Measurements from ENCODE around the gene TMEM72. TPM values are rescaled to one million over a fixed set of nuclear protein-coding genes. Genes with fewer than 3 reads are reported as not detected.
A peak's percentile ranks its signal among the peaks of the same experiment; 100 is the strongest.

The TMEM72 gene
- total RNA-seq, 1 experiment from 2014 or later: not detected

DNA sequence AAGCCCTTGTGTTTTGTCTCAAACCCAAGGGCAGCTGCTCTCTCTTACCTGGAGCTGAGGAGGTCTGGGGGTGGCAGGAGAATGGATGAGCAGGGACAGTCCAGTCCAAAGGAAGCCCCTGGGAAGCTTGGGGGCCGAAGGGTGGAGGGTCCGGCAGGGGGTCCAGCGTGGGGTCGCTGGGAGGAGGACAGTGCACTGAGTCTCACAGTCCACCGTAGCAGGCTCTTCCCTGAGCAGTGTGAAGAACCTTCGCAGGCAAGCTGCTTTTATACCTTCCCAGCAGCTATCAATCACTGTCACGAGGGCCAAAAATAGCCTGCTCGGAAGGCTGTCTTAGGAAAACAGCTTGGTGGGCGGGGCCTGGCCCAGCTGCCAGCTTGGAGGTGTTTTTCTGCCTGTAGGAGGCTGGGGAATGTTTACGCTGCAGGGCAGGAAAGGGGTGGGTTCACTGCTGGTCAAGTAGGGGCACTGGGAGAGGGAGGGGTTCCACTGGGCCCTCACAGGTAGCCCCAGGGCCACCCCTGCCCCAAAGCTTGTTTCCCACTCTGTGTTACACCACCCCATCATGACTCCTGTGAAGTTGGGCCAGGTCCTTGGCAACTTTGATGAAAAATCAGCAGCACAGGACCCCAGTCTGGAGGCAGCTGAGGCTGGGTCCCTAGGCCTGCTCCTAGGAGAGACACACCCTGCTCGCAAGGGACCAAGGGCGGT lies 67.6 kb downstream of the TMEM72 start, which contains the start of gene DEPP1:
Gene DEPP1, minus strand, starts transcription at position 240 of the 711 bp plus-strand sequence. CDS start 779 bp downstream, outside the sequence.
- DNase-seq (ENCODE audit: low read depth): peak; percentile 85

DNA sequence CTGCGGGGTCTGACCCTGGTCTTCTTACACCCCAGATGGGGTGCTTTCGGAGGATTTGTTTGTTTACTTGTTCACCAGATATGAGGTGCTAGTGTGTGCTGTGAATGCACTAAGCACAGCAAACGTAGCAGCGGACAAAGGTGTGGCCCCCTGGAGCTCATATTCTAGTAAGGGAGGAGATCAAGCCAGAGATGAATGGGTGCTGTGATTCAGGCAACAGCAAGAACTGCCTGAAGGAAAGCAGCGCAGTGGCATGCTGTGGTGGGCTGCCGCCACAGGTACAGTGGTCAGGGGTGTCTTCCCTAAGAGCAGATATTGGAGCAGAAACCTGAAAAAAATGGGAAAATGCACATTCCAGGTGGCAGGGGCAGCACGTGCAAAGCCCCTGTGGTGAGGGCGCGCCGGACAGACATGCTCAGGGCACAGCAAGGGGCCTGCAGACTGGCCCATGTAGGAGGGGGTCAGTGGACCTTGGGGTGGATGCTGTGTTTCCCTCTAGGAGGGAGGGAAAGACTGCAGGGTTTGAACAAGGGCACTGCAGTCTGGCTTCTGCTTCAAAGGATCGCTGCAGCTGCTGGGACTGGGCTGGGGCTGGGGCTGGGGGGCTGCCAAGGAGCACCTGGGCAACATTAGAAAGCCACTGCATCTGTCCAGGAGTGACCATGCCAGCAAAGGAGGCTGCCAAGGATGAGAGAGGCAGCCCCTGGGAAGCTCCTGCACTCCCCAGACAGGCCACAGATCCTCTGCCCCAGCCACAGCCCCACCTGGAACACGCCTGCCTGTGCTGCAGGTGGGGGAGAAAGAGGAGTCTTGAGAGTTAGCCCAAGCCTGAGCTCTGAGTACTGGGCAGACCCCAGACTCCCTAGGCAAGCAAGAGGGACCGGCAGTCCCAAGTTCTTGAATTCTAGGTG lies 68.4 kb downstream of the TMEM72 start:
- DNase-seq (ENCODE audit: low read depth): no peak

DNA sequence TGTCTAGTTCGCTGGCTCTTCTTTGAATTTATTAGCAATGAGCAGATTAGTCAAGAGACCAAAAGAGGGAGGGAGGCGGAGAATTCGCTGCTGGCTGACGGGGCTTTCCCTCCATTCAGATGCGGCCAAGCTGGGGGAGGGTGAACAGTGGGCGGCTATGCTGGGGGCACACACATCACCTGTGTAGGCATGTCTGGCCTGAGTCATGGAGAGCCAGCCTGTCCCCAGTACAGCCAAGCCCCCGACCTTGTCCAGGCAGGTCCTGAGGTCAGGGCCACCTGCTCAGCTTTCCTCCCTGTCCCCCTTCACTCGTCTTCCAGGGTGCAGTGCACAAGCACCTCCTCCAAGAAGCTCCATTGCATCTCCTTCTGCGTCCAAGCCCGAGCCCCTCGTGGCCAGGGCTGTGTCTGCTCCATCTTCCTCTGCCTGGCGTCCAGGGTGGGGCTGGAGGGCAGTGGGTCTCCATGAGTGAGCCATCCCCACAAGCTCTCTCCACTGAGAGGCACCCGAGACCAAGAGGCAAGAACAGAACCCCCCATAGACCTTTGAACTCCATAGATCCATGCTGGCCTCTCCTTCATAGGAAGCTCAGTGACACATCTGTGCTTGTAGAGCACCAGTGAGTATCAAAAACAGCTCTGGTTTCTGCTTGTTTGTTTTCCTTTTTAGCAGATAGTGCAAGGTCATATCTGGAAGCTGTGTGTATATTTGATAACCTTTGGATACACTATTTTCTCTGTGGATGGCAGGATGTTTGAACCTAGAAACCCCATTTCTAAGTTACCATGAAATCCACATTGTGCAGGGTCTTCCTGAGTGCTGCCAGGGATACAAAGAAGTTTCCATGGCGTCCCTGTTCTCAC lies 69.4 kb downstream of the TMEM72 start:
- no peak for DNase-seq (ENCODE audit: low read depth)

DNA sequence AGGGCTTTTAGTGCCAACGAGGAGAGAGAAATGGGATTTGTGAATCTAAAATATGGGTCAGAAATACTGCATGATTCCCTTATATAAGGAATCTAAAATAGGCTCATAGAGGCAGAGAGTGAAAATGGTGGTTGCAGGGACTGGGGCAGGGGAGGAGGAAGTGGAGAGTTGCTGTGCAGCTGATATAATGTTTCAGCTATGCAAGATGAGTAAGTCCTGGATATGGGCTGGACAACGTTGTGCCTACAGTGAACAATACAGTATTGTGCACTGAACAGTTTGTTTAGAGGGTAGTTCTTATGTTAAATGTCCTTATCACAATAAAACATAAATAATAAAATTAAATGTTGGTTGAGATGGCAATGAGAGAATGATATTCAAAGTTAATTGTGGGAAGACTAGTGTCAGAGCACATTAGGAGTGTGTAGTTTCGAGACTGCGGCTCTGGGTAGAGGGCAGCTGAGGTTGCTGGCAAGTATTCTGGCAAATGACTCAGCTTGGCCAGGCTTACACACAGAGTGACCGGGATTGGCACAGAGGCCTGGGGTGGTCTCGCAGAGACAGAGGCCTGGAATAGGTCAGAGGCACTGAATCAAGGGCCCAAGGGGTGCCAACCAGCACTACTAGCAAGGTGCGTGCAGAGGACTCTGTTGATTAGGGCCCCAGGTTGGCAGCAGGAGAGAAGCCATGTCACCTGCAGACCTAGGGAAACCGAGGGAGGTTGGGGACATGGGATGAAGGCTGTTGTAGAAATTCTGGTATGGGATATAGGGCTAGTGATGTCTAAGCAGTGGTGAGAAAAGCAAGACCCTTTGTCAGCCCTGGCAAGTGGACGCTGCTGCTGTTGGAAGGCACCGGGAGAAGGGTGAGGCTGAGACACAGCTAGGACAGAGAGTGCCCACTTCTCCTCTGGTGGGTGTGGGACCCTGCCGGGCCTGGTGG lies 70.3 kb downstream of the TMEM72 start:
- peak; percentile 81 for DNase-seq (ENCODE audit: low read depth)

DNA sequence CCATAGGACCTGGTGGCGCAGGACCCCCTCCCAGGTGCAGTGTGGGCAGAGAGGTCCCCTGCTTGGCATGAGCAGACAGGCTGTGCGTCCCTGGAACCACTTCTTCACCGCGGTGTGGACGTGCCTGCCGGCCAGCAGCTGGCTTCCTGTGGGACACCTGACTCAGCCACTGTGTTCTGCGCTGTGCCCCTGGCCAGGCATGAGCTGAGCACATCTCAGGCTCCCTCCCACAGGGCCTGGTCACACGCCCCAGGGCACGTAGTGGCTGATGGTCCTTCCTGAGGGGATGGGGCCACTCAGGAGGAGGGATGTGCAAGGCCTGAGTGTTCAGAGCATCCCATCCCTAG lies 71.0 kb downstream of the TMEM72 start:
- DNase-seq (ENCODE audit: low read depth): peak; percentile 76

DNA sequence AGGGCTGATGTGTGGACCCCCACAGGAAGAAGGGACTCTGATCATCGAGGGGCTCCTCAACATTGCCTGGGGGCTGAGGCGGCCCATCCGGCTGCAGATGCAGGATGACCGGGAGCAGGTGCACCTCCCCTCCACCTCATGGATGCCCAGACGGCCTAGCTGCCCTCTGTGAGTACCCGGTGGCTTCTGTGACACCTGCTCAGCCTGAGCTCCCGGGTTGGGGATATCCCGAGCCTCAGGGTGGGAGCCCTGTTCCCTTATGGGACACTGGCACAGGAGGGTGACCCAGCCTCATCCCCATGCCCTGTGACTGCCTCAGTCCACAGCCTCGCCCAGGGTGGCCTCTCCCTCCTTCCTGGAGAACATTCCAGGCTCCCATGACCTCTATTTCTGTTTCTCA lies 71.4 kb downstream of the TMEM72 start:
- no peak for DNase-seq (ENCODE audit: low read depth)

DNA sequence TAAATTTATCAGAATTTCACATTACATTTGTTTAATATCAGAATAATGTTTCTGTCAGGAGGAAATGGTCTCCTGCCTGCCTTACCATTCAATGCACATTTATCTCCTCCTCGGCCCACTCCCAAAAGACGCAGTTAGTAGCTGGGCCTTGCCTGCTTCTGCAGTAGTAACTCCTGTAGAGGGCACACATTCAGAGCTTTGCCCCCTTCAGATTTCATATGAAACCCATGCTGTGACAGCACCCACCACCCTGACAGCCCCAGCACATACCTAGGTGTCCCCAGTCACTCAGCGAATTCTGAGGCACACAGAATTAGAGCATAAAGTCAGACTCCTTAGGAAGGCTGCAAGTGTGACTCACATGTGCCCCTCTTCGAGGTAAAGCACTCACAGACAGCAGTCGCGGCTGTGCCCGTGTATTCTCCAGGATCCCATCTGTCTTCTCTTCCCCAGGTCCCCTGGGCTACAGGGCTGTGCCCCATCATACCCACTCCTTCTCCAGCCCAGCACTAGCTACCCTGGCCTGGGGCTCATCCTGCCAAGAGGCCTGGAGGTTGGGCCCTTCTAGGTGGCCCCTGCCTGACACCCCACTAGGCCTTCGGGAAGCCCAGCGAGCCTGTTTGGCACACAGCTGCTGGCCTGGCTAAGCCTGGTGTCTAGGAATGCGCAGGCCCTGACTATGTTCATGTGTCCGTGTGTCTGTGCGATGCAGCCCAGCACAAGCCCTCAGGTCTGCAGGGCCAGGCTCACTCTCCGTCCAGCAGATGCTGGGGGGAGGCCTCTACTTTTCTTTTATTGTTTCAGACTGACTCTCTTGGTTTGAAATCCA lies 72.1 kb downstream of the TMEM72 start:
- DNase-seq (ENCODE audit: low read depth): no peak

DNA sequence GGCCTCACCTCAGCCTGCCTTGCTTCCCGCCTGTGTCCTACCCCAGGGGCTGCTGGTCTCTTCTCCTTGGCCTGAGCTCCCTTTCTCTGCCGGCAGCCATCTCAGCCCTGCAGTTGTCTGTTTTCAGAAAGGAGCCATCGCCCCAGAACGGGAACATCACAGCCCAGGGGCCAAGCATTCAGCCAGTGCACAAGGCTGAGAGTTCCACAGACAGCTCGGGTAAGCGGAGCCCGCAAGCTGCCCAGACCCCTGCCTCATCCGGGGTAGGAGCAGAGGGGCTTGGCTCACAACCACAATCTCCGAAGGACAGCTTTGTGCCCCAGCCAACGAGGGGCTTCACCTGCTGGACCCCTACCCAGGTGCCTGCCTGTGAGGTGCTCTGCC lies 72.8 kb downstream of the TMEM72 start:
- no peak for DNase-seq (ENCODE audit: low read depth)

DNA sequence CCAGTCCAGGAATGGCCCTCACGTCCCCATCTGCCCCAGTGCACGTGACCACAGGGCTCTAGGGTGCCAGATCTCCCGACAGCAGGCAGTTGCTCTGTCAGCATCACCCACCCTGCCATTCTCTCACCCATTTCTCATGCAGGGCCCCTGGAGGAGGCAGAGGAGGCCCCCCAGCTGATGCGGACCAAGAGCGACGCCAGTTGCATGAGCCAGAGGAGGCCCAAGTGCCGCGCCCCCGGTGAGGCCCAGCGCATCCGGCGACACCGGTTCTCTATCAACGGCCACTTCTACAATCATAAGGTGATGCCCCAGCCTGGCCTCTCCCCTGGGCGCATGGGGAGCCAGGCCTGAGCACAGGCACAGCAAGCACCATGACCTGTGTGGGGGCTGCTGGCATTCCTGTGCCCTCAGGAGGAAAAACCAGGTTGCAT lies 73.5 kb downstream of the TMEM72 start:
- no peak for DNase-seq (ENCODE audit: low read depth)

DNA sequence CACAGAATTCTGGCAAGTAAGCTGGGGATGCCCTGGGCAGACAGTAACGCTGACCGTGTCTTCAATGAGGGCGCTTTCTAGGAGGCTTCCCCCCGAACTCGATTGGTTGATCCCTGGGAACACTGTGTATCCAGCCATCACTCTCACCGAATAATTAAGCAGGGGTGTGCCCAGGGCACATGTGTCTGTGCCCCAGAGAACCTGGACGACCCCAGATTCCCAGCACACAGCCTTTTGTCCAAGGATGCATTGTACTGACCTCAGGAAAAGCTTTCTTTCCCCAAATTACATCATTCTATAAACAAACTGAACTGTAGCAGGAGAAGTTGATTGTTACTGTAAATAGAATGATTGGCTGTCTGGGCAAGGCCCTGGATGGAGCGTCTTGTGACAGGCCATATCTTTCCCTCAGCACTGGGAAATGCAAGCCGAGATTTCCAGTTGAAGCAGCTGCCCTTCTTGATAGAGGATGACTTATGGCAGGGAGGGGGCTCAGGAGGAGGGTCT lies 74.1 kb downstream of the TMEM72 start:
- DNase-seq (ENCODE audit: low read depth): no peak

DNA sequence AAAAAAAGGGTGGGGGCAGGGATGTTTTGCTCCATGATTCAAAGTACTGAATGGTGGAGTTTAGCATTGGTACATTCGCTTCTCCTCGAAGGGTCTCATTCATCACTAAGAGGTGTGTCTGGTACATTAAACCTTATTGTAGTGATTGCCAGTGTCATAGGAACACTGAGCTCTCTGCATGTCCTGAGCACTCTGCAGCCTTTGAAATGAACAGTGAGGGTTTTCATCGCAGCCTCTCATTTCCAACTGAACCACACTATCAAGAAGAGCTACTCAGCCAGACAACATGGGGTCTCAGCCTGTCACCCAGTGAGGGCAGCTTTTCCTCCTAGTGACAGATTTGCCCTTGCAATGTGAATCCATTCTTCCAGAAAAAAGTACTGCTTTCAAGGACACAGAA lies 75.0 kb downstream of the TMEM72 start:
- DNase-seq (ENCODE audit: low read depth): no peak

Other genes with a start within 250 kb of the TMEM72 start
- gene RASSF4, start 48.5 kb downstream of the TMEM72 start, total RNA-seq (2014; rRNA removed; shearing (Covaris generic)): 0.57 and 2.2 TPM in 2 replicates
- gene DEPP1, start 67.5 kb downstream of the TMEM72 start, total RNA-seq (2014; rRNA removed; shearing (Covaris generic)): 0.11 and 0.15 TPM in 2 replicates
- gene ZNF22, start 89.6 kb downstream of the TMEM72 start, total RNA-seq (2014; rRNA removed; shearing (Covaris generic)): 26.3 and 31.5 TPM in 2 replicates